GM23248 (cell line): ENCODE results near the gene ING3. TPM values are rescaled to one million over a fixed set of nuclear protein-coding genes. Genes with fewer than 3 reads are reported as not detected.

Experiments used
- DNase-seq: peaks from one replicate; pipeline ENCODE4 v3.0.0-alpha.2; 2015
- H2AFZ ChIP-seq: fragments of 200-600 bp; sonication (generic); 2 replicates; pipeline ENCODE4 v1.6.1; 2016; ENCODE audit warnings: antibody characterized with exemption
- H3F3A ChIP-seq: fragments of 200-600 bp; sonication (generic); 2 replicates; pipeline ENCODE4 v1.6.1; 2016; ENCODE audit warnings: mild to moderate bottlenecking, antibody characterized with exemption, mixed run types; ENCODE audit not compliant: insufficient read depth
- H3K27ac ChIP-seq: fragments of 200-600 bp; sonication (generic); 2 replicates; pipeline ENCODE4 v1.5.1; 2016; ENCODE audit warnings: mild to moderate bottlenecking
- H3K27me3 ChIP-seq: fragments of 200-600 bp; sonication (generic); replicated peaks from 2 replicates; pipeline ENCODE4 v1.6.1; 2016; ENCODE audit warnings: mild to moderate bottlenecking; ENCODE audit not compliant: insufficient read depth
- H3K36me3 ChIP-seq: fragments of 200-600 bp; sonication (generic); 2 replicates; pipeline ENCODE4 v1.6.1; 2016; ENCODE audit warnings: low read depth, mild to moderate bottlenecking
- H3K4me1 ChIP-seq: fragments of 200-600 bp; sonication (generic); 2 replicates; pipeline ENCODE4 v1.6.1; 2016; ENCODE audit warnings: mild to moderate bottlenecking; ENCODE audit not compliant: insufficient read depth
- H3K4me2 ChIP-seq: fragments of 200-600 bp; sonication (generic); one replicate; pipeline ENCODE4 v1.6.1; 2016; ENCODE audit warnings: mild to moderate bottlenecking; ENCODE audit not compliant: unreplicated experiment
- H3K4me3 ChIP-seq: fragments of 200-600 bp; sonication (generic); 2 replicates; pipeline ENCODE4 v1.5.1; 2016; ENCODE audit warnings: mild to moderate bottlenecking
- H3K79me2 ChIP-seq: fragments of 200-600 bp; sonication (generic); 2 replicates; pipeline ENCODE4 v1.6.1; 2016; ENCODE audit warnings: mild to moderate bottlenecking; ENCODE audit not compliant: insufficient read depth
- H3K9ac ChIP-seq: fragments of 200-600 bp; sonication (generic); 2 replicates; pipeline ENCODE4 v1.6.1; 2016; ENCODE audit warnings: mild to moderate bottlenecking
- H3K9me2 ChIP-seq: fragments of 200-600 bp; sonication (generic); 2 replicates; pipeline ENCODE4 v1.6.1; 2016; ENCODE audit warnings: mixed run types, mild to moderate bottlenecking, moderate library complexity; ENCODE audit not compliant: insufficient read depth
- H3K9me3 ChIP-seq: fragments of 200-600 bp; sonication (generic); one replicate; pipeline ENCODE4 v1.6.1; 2017; ENCODE audit warnings: low read depth
- H4K20me1 ChIP-seq: fragments of 200-600 bp; sonication (generic); 2 replicates; pipeline ENCODE4 v1.6.0; 2016; ENCODE audit not compliant: insufficient read depth
- EZH2 ChIP-seq: fragments of 200-600 bp; sonication (generic); IDR thresholded peaks from 2 replicates; pipeline ENCODE4 v1.6.1; 2018; ENCODE audit warnings: antibody characterized with exemption, mild to moderate bottlenecking; ENCODE audit not compliant: insufficient read depth, poor library complexity, severe bottlenecking
- EZH2phosphoT487 ChIP-seq: fragments of 200-600 bp; sonication (generic); IDR thresholded peaks from 2 replicates; pipeline ENCODE4 v1.6.1; 2018; ENCODE audit warnings: antibody characterized with exemption, moderate library complexity, mild to moderate bottlenecking, low read depth; ENCODE audit not compliant: insufficient read depth
- WGBS, 2 experiments: methylation state at CpG; one replicate each; pipeline ENCODE4 v1.1.6; 2015 to 2017; ENCODE audit warnings: low lambda C conversion rate in 2 of 2, low coverage in 1 of 2; ENCODE audit errors: missing lambda C conversion rate in 2 of 2; 5-methylcytosine and 5-hydroxymethylcytosine counted together
- in situ Hi-C: fragments of 300-500 bp; cut with MboI; formaldehyde crosslinking; loops from 2 replicates; pipeline ENCODE4 v1.15.0; 2020
- polyA plus RNA-seq: library from polyadenylated mRNA; unstranded; fragments of >200 nt; fragmentation: Nextera tagmentation; extraction: Ambion mirVana; gene quantifications from 2 replicates; pipeline ENCODE4 v1.2.1, GENCODE V29; 2016
- total RNA-seq: library from RNA; depleted of rRNA; stranded (reverse); fragments of >200 nt; shearing (Covaris generic); gene quantifications from 2 replicates; pipeline ENCODE4 v1.2.3, GENCODE V29; 2014

Gene ING3
- total and polyA plus RNA-seq, 2 experiments from 2014 or later = 10.1 to 27.0 TPM

DNA sequence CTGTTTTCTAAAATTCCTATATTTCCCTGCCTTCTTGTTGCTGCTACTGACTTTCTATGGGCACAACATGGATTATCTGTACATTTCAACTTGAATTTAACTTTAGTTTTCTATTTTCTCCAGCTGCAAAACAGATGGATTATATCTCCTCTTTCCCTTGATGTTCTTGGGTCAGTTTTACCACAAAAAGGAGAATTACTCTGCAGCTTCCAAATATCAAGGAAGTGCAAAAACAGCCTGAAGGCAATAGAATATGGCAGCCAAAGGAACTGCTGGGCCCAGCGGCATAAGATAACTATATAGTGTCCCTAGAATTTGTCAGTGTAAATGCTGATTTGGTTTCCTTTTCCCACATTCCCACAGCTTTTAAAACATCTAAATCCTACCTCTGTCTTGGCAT, 67.0 kb downstream of the ING3 start:
- Histone ChIP-seq H3K9me2 (no peaks in the 10 kb centered on the region), H3K79me2 (no peaks in the 10 kb centered on the region; the same call in 1 of the 2 replicates), H3K9me3 (no peaks in the 10 kb centered on the region), H3K4me2 (no peak overlapping the region), H4K20me1 (no peaks in the 10 kb centered on the region), H3K4me1 (peaks cover 46% of the 10 kb centered on the region), H3K27ac (no peak overlapping the region), H3K27me3 (no peaks in the 10 kb centered on the region), H3F3A (peaks cover 38% of the 10 kb centered on the region), H2AFZ (no peak overlapping the region), H3K4me3 (no peak overlapping the region), H3K36me3 (no peaks in the 10 kb centered on the region), H3K9ac (no peak overlapping the region)
- TF ChIP-seq EZH2 (no peak), EZH2phosphoT487 (no peak)
- in situ Hi-C loops = no loop called here
- 50 to 58% methylated on average over 1 of the region's 1 CpG for WGBS, 2 experiments
- DNase-seq = no peak

DNA sequence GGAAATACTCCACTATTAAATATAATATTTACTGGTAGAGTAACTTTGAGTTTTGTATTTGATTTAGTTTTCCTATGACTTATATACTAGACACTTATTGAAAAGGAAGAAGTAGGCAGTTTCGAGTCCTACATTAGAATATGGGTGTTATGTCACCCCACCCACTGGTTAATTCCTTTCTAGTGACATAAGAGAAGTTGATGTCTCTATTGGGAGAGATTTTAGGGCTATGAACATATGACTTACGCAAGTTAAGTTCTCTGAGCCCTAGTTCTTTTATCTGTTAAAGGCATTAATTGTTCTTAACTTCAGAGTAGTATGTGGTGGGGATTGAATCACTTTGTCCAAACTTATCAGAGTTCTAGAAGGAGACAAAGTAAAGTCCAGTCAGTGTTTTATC, 68.4 kb downstream of the ING3 start:
- Histone ChIP-seq H2AFZ (no peak overlapping the region), H3K27ac (peak overlapping the region; percentile 67), H3K79me2 (no peaks in the 10 kb centered on the region), H3F3A (peaks cover 38% of the 10 kb centered on the region), H3K4me2 (peak overlapping the region; percentile 45), H3K36me3 (no peaks in the 10 kb centered on the region), H3K4me3 (peak overlapping the region; percentile 25; the same call in 1 of the 2 replicates), H3K4me1 (peaks cover 55% of the 10 kb centered on the region), H3K9me2 (no peaks in the 10 kb centered on the region), H3K9ac (no peak overlapping the region), H3K27me3 (no peaks in the 10 kb centered on the region), H4K20me1 (no peaks in the 10 kb centered on the region), H3K9me3 (no peaks in the 10 kb centered on the region)
- TF ChIP-seq EZH2 (no peak), EZH2phosphoT487 (no peak)
- 21 to 22% methylated on average over 2 of the region's 2 CpGs for WGBS, 2 experiments
- in situ Hi-C loops = no loop called here
- peak; percentile 80 for DNase-seq

DNA sequence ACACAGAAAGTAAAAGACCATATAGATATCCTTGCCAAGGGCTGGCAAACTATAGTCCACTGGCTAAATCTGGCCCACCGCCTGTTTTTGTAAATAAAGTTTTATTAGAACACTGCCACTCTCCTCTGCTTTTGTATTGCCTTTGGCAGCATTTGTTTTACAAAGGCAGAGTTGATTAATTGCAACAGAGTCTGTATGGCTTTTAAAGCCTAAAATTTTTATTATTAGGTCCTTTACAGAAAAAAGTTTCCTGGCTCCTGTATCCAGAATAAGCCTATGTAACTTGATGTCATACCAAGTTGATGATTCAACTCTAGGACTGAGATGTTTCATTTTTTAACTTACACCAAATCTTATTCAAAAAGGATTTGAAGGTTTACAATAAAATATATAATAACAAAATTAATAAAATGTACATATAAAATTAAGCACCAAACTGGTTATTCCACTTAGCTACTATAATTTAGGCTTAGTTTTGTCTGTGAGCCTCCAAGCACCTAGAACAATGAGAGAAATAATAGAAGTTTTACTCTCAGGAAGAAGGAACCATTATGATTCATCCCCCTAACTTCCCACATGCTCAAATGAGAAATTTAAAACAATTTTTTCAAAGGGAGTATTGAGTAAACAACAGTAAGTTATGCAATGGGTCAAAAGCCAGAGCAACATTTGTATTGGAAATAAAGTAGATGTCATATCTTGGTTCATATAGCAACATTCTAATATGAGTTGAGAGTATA, 69.8 kb downstream of the ING3 start:
- DNase-seq = peak; percentile 87
- H3K9me3 ChIP-seq = no peaks in the 10 kb centered on the region
- no peak for TF ChIP-seq EZH2

DNA sequence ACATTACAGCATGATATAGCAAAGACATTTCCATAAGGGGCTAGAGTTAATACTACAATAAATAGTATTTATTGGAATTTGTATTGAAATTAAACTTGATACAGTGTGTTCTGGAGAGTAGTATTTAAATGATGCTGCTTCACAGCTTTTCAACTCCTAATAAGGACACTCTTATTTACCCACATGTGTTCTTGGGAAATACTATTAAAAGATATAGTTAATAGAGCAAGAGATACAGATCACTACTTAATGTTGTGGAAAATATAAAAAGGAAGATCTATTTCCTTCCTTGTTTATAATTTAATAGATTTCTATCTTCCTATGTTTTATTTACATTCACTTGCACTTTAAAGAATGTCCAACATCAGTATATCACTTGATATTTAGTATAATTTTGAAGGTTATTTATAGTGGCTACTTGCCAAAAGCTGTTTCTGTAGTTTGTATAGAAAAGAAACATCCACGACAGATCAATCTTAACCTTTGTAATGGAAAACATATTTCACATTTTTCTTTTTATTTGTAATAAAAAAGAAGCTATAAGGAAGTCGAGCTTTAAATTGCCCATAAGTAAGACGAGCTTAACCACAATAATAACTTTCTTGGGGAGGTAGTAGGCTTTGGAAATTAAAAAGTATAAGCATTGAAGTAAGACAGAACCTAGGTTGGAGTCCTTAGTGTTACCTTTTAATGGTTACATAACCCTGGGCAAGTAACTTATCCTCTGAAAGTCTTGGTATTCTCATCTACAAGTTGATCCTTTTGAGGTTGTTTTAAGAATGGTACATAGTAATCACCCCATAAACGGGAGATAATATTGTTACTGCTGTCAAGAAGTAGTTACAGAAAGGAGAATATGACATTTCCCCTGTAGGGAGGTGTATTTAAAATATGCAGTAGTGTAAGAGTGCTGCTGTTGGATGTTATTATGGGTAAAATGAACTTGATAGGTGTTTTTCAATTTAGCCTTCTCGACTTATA, 70.7 kb downstream of the ING3 start:
- H3K9me2 ChIP-seq = no peaks in the 10 kb centered on the region
- H3K27me3 ChIP-seq = no peaks in the 10 kb centered on the region
- H3K36me3 ChIP-seq = no peaks in the 10 kb centered on the region
- H3K9me3 ChIP-seq = no peaks in the 10 kb centered on the region
- WGBS, 2 experiments = 78 to 86% methylated on average over 5 of the region's 5 CpGs
- no peak overlapping the region for H2AFZ ChIP-seq
- in situ Hi-C loops = no loop called here
- H3K4me1 ChIP-seq = peaks cover 64% of the 10 kb centered on the region
- peak overlapping the region; percentile 45 for H3K4me2 ChIP-seq
- H4K20me1 ChIP-seq = no peaks in the 10 kb centered on the region
- peaks cover 38% of the 10 kb centered on the region for H3F3A ChIP-seq
- DNase-seq = no peak
- peak overlapping the region; percentile 67 for H3K27ac ChIP-seq
- H3K4me3 ChIP-seq = no peak overlapping the region
- H3K9ac ChIP-seq = no peak overlapping the region; the same call in 1 of the 2 replicates
- no peaks in the 10 kb centered on the region for H3K79me2 ChIP-seq
- TF ChIP-seq EZH2 (no peak), EZH2phosphoT487 (no peak)

More for the DNA sequence above, 69.8 kb downstream of the ING3 start:
- H3K9me2 ChIP-seq = no peaks in the 10 kb centered on the region
- no peaks in the 10 kb centered on the region for H3K27me3 ChIP-seq
- no peak overlapping the region for H2AFZ ChIP-seq
- no peak overlapping the region; the same call in 1 of the 2 replicates for H3K9ac ChIP-seq
- H3F3A ChIP-seq = peaks cover 38% of the 10 kb centered on the region
- H4K20me1 ChIP-seq = no peaks in the 10 kb centered on the region
- no peaks in the 10 kb centered on the region for H3K79me2 ChIP-seq
- peak overlapping the region; percentile 45 for H3K4me2 ChIP-seq
- H3K27ac ChIP-seq = peak overlapping the region; percentile 67
- H3K4me3 ChIP-seq = 0 out of 2 replicates have a peak overlapping the region, but pooled peaks have one; percentile 4
- in situ Hi-C loops = no loop called here
- 94 to 100% methylated on average over 1 of the region's 1 CpG for WGBS, 2 experiments
- no peaks in the 10 kb centered on the region for H3K36me3 ChIP-seq
- H3K4me1 ChIP-seq = peaks cover 64% of the 10 kb centered on the region
